Dedifferentiated amniotic fluid mesenchymal stem cell (primary cell): ENCODE results near the gene CORO2B.

Source experiments
- DNase-seq: peaks from one replicate; pipeline ENCODE4 v3.0.0-alpha.2; 2016; ENCODE audit errors: extremely low spot score

CORO2B gene

DNA sequence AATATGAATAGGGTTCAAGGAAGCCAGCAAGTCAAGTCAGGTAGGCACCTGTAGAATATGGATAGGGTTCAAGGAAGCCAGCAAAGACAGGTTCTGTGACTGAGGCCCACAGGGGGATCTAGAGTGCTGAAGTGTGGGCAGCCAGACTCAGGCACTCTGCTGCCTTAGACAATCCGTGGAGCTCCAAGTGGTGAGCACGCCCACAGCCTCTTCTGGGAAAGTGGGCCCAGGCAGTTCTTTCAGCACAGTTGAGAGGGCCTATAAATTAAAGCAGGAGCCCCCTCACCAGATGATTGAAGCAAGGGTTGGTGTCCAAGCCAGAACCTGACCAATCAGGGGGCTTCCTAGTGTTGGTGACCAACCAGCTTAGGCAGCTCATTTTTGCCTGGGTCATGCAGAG is 190.9 kb downstream of the CORO2B start:
- no peak for DNase-seq

DNA sequence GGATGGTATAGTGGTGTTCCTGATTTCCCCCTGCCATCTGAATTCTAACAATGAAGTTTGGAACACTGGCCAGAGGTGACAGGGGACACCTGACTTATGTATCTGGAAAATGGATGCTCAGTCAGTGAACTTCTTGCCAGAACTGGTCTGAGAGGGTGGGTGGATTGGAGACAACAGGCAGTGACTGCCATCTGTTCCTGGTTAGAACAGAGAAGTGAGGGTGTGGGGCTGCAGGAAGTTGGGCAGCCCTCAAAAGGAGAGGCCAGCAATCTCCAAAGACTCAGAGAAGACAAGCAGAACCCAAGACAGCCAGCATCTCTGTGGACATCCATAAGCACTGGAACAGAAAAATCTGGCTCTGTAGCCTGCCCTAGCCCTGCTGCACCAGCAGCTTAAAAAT is 191.4 kb downstream of the CORO2B start:
- no peak for DNase-seq

DNA sequence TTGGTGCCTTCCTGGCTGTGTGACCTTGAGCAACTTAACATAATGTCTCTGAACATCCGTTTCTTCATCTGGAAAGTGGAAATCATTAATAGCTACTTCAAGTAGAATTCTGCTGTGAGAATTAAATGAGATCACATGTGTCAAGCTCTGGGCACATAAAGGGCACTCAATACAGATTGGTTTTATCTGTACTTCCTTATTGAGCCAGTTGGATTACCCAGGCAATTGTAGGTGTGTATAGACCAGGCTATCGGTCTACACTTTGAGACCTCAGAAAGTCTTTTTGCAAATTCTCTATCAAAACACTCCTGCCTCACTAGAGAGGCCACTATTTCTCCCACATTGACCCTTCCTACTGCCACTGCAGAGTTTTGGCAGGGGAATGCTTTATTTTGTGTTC is 194.2 kb downstream of the CORO2B start:
- DNase-seq, result no peak

DNA sequence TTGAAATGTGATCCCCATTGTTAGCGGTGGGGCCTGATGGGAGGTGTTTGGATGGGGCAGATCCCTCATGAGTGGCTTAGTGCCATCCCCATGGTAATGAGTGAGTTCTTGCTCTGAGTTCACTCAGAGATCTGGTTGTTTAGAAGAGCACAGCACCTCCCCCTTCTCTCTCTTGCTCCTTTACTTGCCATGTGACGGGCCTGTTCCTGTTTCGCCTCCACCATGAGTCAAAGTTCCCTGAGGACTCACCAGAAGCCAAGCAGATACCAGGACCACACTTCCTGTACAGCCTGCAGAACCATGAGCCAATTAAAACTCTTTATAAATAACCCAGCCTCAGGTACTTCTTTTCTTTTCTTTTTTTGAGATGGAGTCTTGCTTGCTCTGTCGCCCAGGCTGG is 195.3 kb downstream of the CORO2B start:
- DNase-seq, result no peak

DNA sequence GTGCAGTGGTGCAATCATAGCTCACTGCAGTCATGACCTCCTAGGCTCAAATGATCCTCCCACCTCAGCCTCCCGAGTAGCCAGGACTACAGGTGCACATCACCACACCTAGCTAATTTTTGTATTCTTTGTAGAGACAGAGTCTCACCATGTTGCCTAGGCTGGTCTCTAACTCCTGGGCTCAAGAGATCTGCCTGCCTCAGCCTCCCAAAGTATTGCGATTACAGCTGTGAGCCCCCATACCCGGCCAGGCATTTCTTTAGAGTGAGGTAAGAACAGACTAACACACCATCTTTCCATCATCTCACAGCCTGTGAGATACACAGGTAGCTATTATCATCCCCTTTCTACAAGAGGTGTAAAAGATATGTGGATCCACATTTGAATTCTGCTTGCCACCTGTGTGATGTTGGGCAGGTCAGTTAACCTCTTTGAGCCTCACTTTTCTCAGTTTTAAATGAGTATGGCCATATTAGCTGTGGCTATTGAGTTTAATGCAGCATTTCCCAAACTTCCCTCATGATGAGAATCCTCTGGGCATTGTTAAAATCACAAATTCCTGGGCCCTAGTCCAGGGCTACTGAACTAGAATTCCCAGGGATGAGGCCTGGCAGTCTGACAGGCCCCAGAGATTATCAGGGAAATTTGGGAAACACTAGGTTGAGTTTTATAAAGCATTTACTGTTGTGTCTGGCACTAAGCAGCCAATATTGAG is 195.9 kb downstream of the CORO2B start:
- no peak for DNase-seq

DNA sequence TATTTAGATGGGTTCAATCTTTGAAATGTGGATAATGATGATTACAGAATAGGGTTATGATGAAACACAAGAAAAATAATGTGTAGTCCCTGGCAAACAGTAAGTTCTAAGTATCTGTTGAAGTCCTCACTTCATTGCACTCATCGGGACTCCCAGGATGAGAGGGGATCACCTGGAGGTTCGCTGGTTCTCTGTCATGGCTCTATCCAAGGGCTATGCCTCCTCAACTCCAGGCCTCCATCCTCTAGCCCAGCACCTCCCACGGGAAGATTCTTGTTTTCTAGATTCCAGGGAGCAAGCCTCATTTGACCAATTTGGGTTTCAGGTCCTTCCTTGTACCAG is 196.4 kb downstream of the CORO2B start:
- no peak for DNase-seq

DNA sequence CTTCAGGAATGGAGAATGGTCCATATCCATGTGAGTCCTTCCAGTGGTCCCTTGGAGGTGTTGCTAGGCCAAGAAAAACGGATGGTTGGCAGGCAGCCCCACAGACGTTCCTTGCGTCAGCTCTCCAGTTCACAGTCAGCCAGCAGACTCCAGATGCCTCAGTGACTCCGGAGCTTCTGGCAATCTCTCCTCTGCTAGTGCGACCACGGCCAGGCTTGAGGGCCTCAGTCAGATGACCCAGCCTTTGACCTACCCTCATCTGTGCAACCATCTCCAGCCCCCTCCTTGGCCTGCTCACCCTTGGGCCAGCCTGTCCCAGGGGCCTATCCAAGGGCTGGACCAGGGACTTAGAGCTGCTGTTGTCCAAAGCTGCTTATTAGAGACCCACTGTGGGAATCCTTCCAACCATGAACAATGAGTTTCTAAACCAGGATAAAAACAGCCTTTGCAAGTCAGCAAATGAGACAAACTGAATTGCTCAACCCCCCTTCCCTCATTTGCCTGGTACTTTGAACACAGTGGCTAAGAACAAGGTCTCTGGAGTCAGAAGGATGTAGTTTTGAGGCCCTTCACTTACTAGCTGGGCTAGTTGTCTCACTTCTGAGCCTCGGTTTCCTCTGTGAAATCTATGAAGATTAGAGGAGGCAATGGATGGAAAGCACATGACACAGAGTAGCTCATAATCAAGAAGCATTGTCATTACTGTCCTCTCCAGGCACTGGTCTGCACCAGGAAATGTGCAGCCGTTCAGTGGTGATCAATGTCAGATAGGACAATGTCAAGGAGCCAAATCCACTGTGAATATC is 197.1 kb downstream of the CORO2B start:
- DNase-seq, result no peak

DNA sequence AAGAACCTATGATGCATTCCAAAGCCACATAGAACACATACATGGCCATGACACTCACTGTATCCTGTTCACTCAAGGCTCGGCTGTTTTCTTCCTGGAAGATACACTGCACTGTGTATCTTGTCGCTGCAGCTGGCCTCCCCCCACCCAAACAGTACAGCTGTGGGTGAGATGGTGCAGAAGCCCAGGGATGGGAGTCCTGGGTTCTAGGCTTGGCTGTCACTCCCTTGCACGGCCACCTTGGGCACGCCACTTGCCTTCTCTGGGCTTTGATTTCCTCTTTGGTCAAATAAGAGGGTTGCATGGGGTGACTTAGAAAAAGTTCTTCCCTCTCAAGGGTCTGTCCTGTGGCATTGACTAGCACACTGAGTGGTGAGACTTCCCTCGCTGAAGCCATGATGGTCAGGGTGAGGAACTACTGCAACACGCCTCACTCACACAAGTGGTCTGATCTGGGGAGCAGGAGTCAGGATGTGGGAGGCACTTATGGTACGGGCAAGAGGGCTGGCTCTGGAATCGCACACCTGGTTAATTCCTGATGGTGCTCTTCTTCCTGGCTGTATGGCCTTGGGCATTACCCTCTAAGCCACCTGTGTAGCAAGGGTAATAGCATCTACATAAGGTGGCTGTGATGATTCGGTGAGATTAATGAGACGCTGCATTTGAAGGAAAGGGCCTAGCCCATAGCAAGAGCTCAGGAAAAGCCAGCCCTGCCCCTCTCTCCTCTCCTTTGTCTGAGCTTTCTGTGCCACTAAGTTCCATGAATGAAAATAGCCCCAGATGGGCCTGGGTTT is 197.9 kb downstream of the CORO2B start:
- DNase-seq, result no peak
